Esophagus muscularis mucosa (tissue), 4 donors: ENCODE measurements around the gene ST13.
"Not testable (repeated sequence)": the region's sequence is repeated elsewhere in the genome, so short reads cannot be mapped to it uniquely, and the experiment has no call there.

ENCODE experiments used
- EP300 ChIP-seq: sonication (generic); formaldehyde crosslinking; IDR thresholded peaks from one replicate; pipeline ENCODE4 v1.6.1; 2017; ENCODE audit warnings: antibody characterized with exemption
- POLR2A ChIP-seq: fragments of 450-650 bp; IDR thresholded peaks from one replicate; pipeline ENCODE4 v1.6.1; 2017; ENCODE audit warnings: antibody characterized with exemption, moderate library complexity, mild to moderate bottlenecking, low read depth
- POLR2AphosphoS5 ChIP-seq, 2 donors: sonication (generic); formaldehyde crosslinking; IDR thresholded peaks; one replicate each; pipeline ENCODE4 v1.6.1; 2017; ENCODE audit warnings: antibody characterized with exemption in 2 of 2
- TF ChIP-seq, protein P1 (sequence below), 3 experiments: fragments of 200-600 bp in 2 of 3; fragments of 450-650 bp in 1 of 3; sonication (generic) in 2 of 3; IDR thresholded peaks; one replicate each; pipeline ENCODE4 v1.5.1; 2017 to 2019; ENCODE audit warnings: antibody characterized with exemption in 3 of 3, mild to moderate bottlenecking in 2 of 3, moderate library complexity in 1 of 3

DNA sequence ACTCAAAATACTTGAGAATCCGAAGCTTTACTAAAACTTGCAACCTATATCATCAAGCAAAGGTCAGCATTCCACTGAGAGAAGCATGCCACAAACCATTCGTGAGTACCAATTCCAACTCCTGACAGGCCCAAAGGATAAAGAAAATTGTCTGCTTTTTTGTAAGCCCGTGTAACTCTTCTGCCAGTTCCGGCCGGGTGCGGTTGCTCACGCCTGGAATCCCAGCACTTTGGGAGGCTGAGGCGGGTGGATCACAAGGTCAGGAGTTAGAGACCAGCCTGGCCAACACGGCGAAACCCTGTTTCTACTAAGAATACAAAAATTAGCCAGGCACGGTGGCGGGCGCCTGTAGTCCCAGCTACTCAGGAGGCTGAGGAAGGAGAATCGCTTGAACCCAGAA lies 74.7 kb downstream of the ST13 start:
- TF ChIP-seq POLR2AphosphoS5 (IDR thresholded peaks at IDR 0.05); POLR2A; EP300: not testable (repeated sequence)
- TF ChIP-seq, protein P1, sequence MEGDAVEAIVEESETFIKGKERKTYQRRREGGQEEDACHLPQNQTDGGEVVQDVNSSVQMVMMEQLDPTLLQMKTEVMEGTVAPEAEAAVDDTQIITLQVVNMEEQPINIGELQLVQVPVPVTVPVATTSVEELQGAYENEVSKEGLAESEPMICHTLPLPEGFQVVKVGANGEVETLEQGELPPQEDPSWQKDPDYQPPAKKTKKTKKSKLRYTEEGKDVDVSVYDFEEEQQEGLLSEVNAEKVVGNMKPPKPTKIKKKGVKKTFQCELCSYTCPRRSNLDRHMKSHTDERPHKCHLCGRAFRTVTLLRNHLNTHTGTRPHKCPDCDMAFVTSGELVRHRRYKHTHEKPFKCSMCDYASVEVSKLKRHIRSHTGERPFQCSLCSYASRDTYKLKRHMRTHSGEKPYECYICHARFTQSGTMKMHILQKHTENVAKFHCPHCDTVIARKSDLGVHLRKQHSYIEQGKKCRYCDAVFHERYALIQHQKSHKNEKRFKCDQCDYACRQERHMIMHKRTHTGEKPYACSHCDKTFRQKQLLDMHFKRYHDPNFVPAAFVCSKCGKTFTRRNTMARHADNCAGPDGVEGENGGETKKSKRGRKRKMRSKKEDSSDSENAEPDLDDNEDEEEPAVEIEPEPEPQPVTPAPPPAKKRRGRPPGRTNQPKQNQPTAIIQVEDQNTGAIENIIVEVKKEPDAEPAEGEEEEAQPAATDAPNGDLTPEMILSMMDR (IDR thresholded peaks at IDR 0.05) = not testable (repeated sequence)
